Osteocyte (in vitro differentiated cells): ENCODE data around the gene KCNN3. TPM values are rescaled to one million over a fixed set of nuclear protein-coding genes. Genes with fewer than 3 reads are reported as not detected.

Experiments used
- DNase-seq: peaks from one replicate; pipeline ENCODE4 v3.0.0; 2021; ENCODE audit warnings: mixed read lengths; ENCODE audit not compliant: unreplicated experiment; ENCODE audit errors: extremely low spot score
- H3K27ac Mint-ChIP-seq: one replicate; pipeline ENCODE4 v1.8.0; 2021; ENCODE audit warnings: mild to moderate bottlenecking, mixed read lengths; ENCODE audit not compliant: unreplicated experiment
- H3K27me3 Mint-ChIP-seq: one replicate; pipeline ENCODE4 v1.8.0; 2021; ENCODE audit warnings: mixed read lengths; ENCODE audit not compliant: unreplicated experiment
- H3K36me3 Mint-ChIP-seq: one replicate; pipeline ENCODE4 v1.8.0; 2021; ENCODE audit warnings: mixed read lengths; ENCODE audit not compliant: unreplicated experiment
- H3K4me1 Mint-ChIP-seq: one replicate; pipeline ENCODE4 v1.8.0; 2021; ENCODE audit warnings: mixed read lengths; ENCODE audit not compliant: unreplicated experiment
- H3K4me3 Mint-ChIP-seq: one replicate; pipeline ENCODE4 v1.8.0; 2021; ENCODE audit warnings: mild to moderate bottlenecking, moderate library complexity, mixed read lengths; ENCODE audit not compliant: unreplicated experiment
- H3K9me3 Mint-ChIP-seq: one replicate; pipeline ENCODE4 v1.8.0; 2021; ENCODE audit warnings: mixed read lengths; ENCODE audit not compliant: unreplicated experiment
- total RNA-seq: library from RNA; stranded (reverse); gene quantifications from 2 replicates; pipeline ENCODE4 v1.2.1, GENCODE V29; 2021
- TF ChIP-seq, protein P1 (sequence below): fragments of 200-600 bp; sonication (generic); IDR thresholded peaks from 2 replicates; pipeline ENCODE4 v1.5.0; 2021; ENCODE audit warnings: antibody characterized with exemption, mild to moderate bottlenecking, moderate library complexity

KCNN3 gene
- total RNA-seq, 1 donor from 2014 or later = 0.16 TPM

GRCh38 chr1:154873321-154873950, 3.4 kb upstream of the KCNN3 start:
- TF ChIP-seq, protein P1, sequence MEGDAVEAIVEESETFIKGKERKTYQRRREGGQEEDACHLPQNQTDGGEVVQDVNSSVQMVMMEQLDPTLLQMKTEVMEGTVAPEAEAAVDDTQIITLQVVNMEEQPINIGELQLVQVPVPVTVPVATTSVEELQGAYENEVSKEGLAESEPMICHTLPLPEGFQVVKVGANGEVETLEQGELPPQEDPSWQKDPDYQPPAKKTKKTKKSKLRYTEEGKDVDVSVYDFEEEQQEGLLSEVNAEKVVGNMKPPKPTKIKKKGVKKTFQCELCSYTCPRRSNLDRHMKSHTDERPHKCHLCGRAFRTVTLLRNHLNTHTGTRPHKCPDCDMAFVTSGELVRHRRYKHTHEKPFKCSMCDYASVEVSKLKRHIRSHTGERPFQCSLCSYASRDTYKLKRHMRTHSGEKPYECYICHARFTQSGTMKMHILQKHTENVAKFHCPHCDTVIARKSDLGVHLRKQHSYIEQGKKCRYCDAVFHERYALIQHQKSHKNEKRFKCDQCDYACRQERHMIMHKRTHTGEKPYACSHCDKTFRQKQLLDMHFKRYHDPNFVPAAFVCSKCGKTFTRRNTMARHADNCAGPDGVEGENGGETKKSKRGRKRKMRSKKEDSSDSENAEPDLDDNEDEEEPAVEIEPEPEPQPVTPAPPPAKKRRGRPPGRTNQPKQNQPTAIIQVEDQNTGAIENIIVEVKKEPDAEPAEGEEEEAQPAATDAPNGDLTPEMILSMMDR = no peak
- H3K4me1 Mint-ChIP-seq = peaks cover 22% of the 10 kb centered on the region
- no peak for DNase-seq
- H3K4me3 Mint-ChIP-seq = no peak overlapping the region
- H3K27ac Mint-ChIP-seq = no peak overlapping the region
- peaks cover 8% of the 10 kb centered on the region for H3K27me3 Mint-ChIP-seq
- H3K36me3 Mint-ChIP-seq = no peaks in the 10 kb centered on the region
- H3K9me3 Mint-ChIP-seq = no peaks in the 10 kb centered on the region

- Mint-ChIP-seq H3K27ac (no peak overlapping the region), H3K27me3 (peaks cover 8% of the 10 kb centered on the region), H3K9me3 (no peaks in the 10 kb centered on the region), H3K36me3 (no peaks in the 10 kb centered on the region), H3K4me3 (no peak overlapping the region), H3K4me1 (peaks cover 38% of the 10 kb centered on the region)
- TF ChIP-seq, protein P1 = no peak
- DNase-seq = no peak
Observed at GRCh38 chr1:154871374-154871773, 1.3 kb upstream of the KCNN3 start.

GRCh38 chr1:154870734-154871133, 653 bp upstream of the KCNN3 start:
- H3K36me3 Mint-ChIP-seq = no peaks in the 10 kb centered on the region
- H3K4me1 Mint-ChIP-seq = peaks cover 41% of the 10 kb centered on the region
- H3K9me3 Mint-ChIP-seq = no peaks in the 10 kb centered on the region
- no peak for DNase-seq
- TF ChIP-seq, protein P1 = no peak
- H3K4me3 Mint-ChIP-seq = no peak overlapping the region
- peaks cover 8% of the 10 kb centered on the region for H3K27me3 Mint-ChIP-seq
- no peak overlapping the region for H3K27ac Mint-ChIP-seq

GRCh38 chr1:154869351-154870114, 548 bp downstream of the KCNN3 start:
- peaks cover 5% of the 10 kb centered on the region for H3K27me3 Mint-ChIP-seq
- H3K27ac Mint-ChIP-seq = peak overlapping the region; percentile 42
- no peak for DNase-seq
- H3K36me3 Mint-ChIP-seq = no peaks in the 10 kb centered on the region
- TF ChIP-seq, protein P1 = no peak
- H3K9me3 Mint-ChIP-seq = no peaks in the 10 kb centered on the region
- H3K4me3 Mint-ChIP-seq = peak overlapping the region; percentile 64
- H3K4me1 Mint-ChIP-seq = peaks cover 41% of the 10 kb centered on the region

DNA sequence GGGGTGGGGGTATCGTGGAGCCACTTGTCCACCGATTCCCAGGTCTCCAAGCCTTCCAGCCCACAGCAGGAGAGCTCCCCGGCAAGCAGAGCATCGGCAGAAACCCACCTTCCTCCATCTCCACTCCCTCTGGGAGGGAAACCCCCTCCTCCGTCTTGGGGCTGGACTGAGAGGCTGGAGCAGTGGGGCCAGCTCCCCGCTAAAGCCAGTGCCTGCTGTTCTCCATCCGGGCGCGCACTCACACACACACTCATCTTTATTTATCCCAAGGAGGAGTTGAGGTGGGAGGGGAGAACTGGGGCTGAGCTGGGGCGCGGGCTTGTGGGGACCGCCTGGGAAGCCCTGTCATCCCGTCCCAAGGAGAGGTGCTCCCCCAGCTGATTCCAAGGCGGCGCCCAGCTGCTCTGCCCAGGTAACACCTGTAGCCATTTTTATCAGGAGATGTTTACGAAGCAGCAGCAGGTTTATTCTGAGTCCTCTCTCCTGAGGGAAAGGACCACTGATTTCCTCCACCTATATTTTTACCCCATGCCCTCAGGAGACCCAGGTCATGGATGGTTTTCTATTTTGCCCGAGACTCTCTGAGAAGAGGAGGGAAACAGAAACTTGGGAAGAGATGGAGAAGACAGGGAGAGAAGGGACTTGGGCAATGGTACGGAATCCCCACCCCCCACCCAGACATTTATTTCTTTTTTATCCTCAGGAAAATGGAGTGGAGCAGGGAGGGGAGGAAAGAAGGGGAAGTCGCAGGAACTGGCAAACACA, 2.1 kb downstream of the KCNN3 start:
- Mint-ChIP-seq H3K4me3 (no peak overlapping the region), H3K4me1 (peaks cover 50% of the 10 kb centered on the region), H3K9me3 (no peaks in the 10 kb centered on the region), H3K27ac (no peak overlapping the region), H3K27me3 (peaks cover 2% of the 10 kb centered on the region), H3K36me3 (no peaks in the 10 kb centered on the region)
- TF ChIP-seq, protein P1 = no peak
- no peak for DNase-seq
